Natural killer cell (primary cell): ENCODE measurements around the gene TRAF3IP3. TPM values are rescaled to one million over a fixed set of nuclear protein-coding genes. Genes with fewer than 3 reads are reported as not detected.

ENCODE experiments used
- ATAC-seq, 3 donors: fragments of 150-1000 bp in 2 of 3; fragments of 200-7000 bp in 1 of 3; cut with Tn5 transposase; 1 replicate in 1 of 3; 2 replicates in 2 of 3; pipeline ENCODE4 v1.10.0; 2021; ENCODE audit warnings: mild to moderate bottlenecking in 2 of 3, moderate library complexity in 2 of 3
- DNase-seq, 2 donors: peaks; one replicate each; pipeline versions ENCODE4 v3.0.0 to v3.0.0-alpha.2; 2013 to 2021; ENCODE audit warnings: mixed read lengths in 1 of 2
- H3K27ac ChIP-seq: one replicate; pipeline ENCODE4 v1.5.1; 2013; ENCODE audit warnings: mild to moderate bottlenecking, low read length
- H3K27me3 ChIP-seq: one replicate; pipeline ENCODE4 v1.6.1; 2013; ENCODE audit warnings: low read length; ENCODE audit not compliant: control insufficient read depth, insufficient read depth
- H3K36me3 ChIP-seq: one replicate; pipeline ENCODE4 v1.6.1; 2013; ENCODE audit warnings: low read length; ENCODE audit not compliant: control insufficient read depth, insufficient read depth
- H3K4me1 ChIP-seq: one replicate; pipeline ENCODE4 v1.6.1; 2013; ENCODE audit warnings: low read length; ENCODE audit not compliant: control insufficient read depth, insufficient read depth
- H3K4me3 ChIP-seq: one replicate; pipeline ENCODE4 v1.5.1; 2013; ENCODE audit warnings: low read length
- H3K9me3 ChIP-seq: one replicate; pipeline ENCODE4 v1.6.1; 2013; ENCODE audit warnings: low read length; ENCODE audit not compliant: control insufficient read depth, insufficient read depth
- H3K27ac Mint-ChIP-seq, 2 donors: one replicate each; pipeline ENCODE4 v1.8.0; 2022; ENCODE audit warnings: mild to moderate bottlenecking in 2 of 2, mixed read lengths in 2 of 2, moderate library complexity in 1 of 2
- H3K27me3 Mint-ChIP-seq, 2 donors: one replicate each; pipeline ENCODE4 v1.8.0; 2022; ENCODE audit warnings: low read depth in 2 of 2, mixed read lengths in 2 of 2
- H3K36me3 Mint-ChIP-seq: one replicate; pipeline ENCODE4 v1.8.0; 2022; ENCODE audit warnings: mixed read lengths
- H3K4me1 Mint-ChIP-seq, 2 donors: one replicate each; pipeline ENCODE4 v1.8.0; 2022; ENCODE audit warnings: mixed read lengths in 2 of 2
- H3K4me3 Mint-ChIP-seq: one replicate; pipeline ENCODE4 v1.8.0; 2022; ENCODE audit warnings: mild to moderate bottlenecking, moderate library complexity, mixed read lengths
- H3K9me3 Mint-ChIP-seq, 2 donors: one replicate each; pipeline ENCODE4 v1.8.0; 2022; ENCODE audit warnings: mixed read lengths in 2 of 2
- CTCF ChIP-seq: fragments of 200-600 bp; IDR thresholded peaks from one replicate; pipeline ENCODE4 v1.8.0; 2022; ENCODE audit warnings: antibody characterized with exemption
- WGBS: methylation state at CpG from one replicate; pipeline ENCODE4 v1.1.7; 2013; ENCODE audit warnings: missing lambda C conversion rate; ENCODE audit not compliant: insufficient coverage; 5-methylcytosine and 5-hydroxymethylcytosine counted together
- intact Hi-C: fragments of 100-400 bp; cut with micrococcal nuclease; formaldehyde crosslinking; loops from one replicate; pipeline ENCODE4 v1.14.2; 2022
- total RNA-seq, 4 donors: library from RNA; stranded (reverse); fragments of 120-200 nt in 1 of 4; gene quantifications; one replicate each; pipeline versions ENCODE4 v1.2.3 to v1.2.4, GENCODE V29; 2013 to 2022

Gene TRAF3IP3
- 100 to 1,000 TPM; 273 to 354 (median 287) TPM for total RNA-seq
- total RNA-seq (2013) = 455 TPM

DNA sequence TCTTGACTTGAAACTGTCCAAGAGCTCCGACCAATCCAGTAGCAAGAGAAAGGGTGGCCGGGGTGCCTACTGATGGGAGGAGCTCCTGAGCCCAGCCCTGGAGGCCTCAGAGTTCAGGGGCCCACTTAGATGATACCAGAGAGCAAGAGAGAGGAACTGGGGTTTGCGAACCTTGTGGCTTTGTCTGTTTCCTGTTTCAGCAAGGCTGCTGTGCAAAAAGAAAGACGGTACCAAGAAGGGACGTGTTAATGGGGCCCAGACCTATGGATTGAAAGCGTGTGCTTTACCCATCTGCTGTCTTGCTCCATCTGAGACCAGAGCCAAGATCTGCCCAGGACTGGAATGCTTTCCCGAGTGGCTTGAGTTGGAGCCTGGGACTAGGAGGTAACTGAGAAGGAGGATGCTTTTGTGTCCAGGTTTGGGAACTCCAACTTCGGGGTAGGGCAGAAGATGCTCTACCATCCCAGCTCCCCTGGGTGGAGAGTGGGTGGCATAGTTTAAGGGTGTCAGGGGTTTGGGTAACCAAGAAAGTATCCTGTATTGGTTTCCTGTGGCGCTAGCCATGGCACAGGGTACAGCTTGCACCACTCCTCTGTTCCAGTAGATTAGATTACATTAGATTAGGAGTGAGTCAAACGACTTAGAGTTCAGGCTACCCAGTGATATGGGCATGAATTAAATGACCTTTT, at the start of gene TRAF3IP3:
TRAF3IP3 (plus strand) TSS at position 128 of the 689 bp plus-strand sequence. CDS start 3,987 bp downstream, outside the sequence.
- no peaks in the 10 kb centered on the region for H3K9me3 Mint-ChIP-seq
- Histone ChIP-seq H3K4me1 (peaks cover 61% of the 10 kb centered on the region), H3K36me3 (peaks cover 24% of the 10 kb centered on the region), H3K9me3 (no peaks in the 10 kb centered on the region), H3K27ac (peak within 1 kb of the TSS; percentile 81), H3K27me3 (no peaks in the 10 kb centered on the region), H3K4me3 (peak within 1 kb of the TSS; percentile 43)
- H3K4me3 Mint-ChIP-seq = peak within 1 kb of the TSS; percentile 96
- no peak for TF ChIP-seq CTCF
- peaks cover 65 to 75% of the 10 kb centered on the region in 2 donors for H3K4me1 Mint-ChIP-seq
- H3K27ac Mint-ChIP-seq = peak within 1 kb of the TSS in 1 of 2 donors; percentile 94
- ATAC-seq (peak; percentile 92 to 94 (median 94)), DNase-seq (peak; percentile 55 to 91)
- WGBS = under 1% methylated on average over 10 of the region's 10 CpGs
- intact Hi-C loops = loop anchor here (1.0 kb wide), 1 partner anchor 12 kb away; no protein-coding TSS in a partner anchor
- H3K36me3 Mint-ChIP-seq = peaks cover 6% of the 10 kb centered on the region
- H3K27me3 Mint-ChIP-seq = no peaks in the 10 kb centered on the region

- Mint-ChIP-seq H3K9me3 (no peaks in the 10 kb centered on the region), H3K27ac (no peak overlapping the region), H3K4me1 (no peaks in the 10 kb centered on the region), H3K27me3 (peaks cover 8 to 9% of the 10 kb centered on the region in 2 donors), H3K4me3 (no peak overlapping the region), H3K36me3 (no peaks in the 10 kb centered on the region)
- Histone ChIP-seq H3K27me3 (peaks cover 2% of the 10 kb centered on the region), H3K36me3 (no peaks in the 10 kb centered on the region), H3K27ac (no peak overlapping the region), H3K4me1 (no peaks in the 10 kb centered on the region), H3K4me3 (no peak overlapping the region), H3K9me3 (no peaks in the 10 kb centered on the region)
- WGBS = 98% methylated on average over 3 of the region's 3 CpGs
- ATAC-seq (no peak), DNase-seq (no peak)
- TF ChIP-seq CTCF = no peak
- intact Hi-C loops = no loop called here
Observed at GRCh38 chr1:209706622-209707021, 49.2 kb upstream of the TRAF3IP3 start.

DNA sequence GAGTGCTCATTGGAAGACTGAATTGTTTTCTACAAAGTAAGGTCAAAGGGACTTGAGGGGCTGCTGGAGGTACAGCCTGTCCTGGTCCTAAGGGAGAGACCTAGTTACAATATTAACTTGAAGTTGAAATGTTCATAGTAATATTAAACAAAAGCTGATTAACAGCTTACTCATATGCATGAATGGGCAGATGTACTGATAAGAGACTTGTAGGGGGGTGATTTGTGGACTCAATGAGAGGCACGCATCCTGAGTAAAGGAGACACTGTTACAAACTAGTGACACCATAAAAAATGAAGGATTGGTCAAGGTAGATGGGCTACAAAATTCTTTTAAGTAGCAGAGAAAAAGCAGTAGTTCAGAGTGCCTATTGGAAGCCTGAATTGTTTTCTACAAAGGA, 48.5 kb upstream of the TRAF3IP3 start:
- no peak for TF ChIP-seq CTCF
- Histone ChIP-seq H3K4me3 (no peak overlapping the region), H3K9me3 (no peaks in the 10 kb centered on the region), H3K4me1 (no peaks in the 10 kb centered on the region), H3K27ac (no peak overlapping the region), H3K27me3 (peaks cover 2% of the 10 kb centered on the region), H3K36me3 (no peaks in the 10 kb centered on the region)
- Mint-ChIP-seq H3K27ac (no peak overlapping the region), H3K9me3 (no peaks in the 10 kb centered on the region), H3K4me1 (no peaks in the 10 kb centered on the region), H3K36me3 (no peaks in the 10 kb centered on the region), H3K27me3 (peaks cover 7 to 8% of the 10 kb centered on the region in 2 donors), H3K4me3 (no peak overlapping the region)
- intact Hi-C loops = no loop called here
- 95% methylated on average over 1 of the region's 1 CpG for WGBS
- DNase-seq (no peak), ATAC-seq (no peak)

DNA sequence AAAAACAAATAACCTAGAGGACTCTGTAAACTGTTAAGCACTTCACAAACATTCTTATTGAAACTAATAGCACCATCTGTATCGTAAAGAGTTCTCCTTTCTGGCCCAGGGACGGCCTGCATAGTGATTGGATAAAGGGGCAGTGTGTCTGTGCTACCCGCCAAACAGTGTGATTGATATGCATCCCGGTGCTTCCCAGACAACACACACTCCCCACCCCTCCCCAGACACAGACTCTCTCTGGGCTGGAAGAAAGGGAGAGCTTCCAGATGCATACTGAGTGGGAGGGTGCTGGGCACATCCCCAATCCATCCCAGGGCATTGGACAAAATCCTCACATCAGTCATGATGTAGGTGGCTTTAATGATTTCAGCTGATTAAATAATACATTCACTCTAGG, 47.6 kb upstream of the TRAF3IP3 start:
- no peaks in the 10 kb centered on the region for H3K27me3 ChIP-seq
- Mint-ChIP-seq H3K4me1 (no peaks in the 10 kb centered on the region), H3K9me3 (no peaks in the 10 kb centered on the region), H3K36me3 (no peaks in the 10 kb centered on the region), H3K27me3 (peaks cover 7 to 8% of the 10 kb centered on the region in 2 donors), H3K27ac (no peak overlapping the region), H3K4me3 (no peak overlapping the region)
- H3K36me3 ChIP-seq = no peaks in the 10 kb centered on the region
- no peak overlapping the region for H3K27ac ChIP-seq
- no peak for DNase-seq
- no peak for ATAC-seq
- no peaks in the 10 kb centered on the region for H3K9me3 ChIP-seq
- H3K4me1 ChIP-seq = no peaks in the 10 kb centered on the region
- TF ChIP-seq CTCF = no peak
- intact Hi-C loops = no loop called here
- WGBS = no CpG with 5 or more reads among the region's 4 CpGs
- H3K4me3 ChIP-seq = no peak overlapping the region
